GM18499 (cell line): ENCODE results near the gene MLANA.

ENCODE experiments used
- ATAC-seq: cut with Tn5 transposase; IDR thresholded peaks from one replicate; pipeline ENCODE4 v1.9.1; 2021; ENCODE audit warnings: moderate number of reproducible peaks; ENCODE audit not compliant: insufficient read depth, unreplicated experiment

MLANA gene

GRCh38 chr9:5896863-5897262 is 6.2 kb downstream of the MLANA start:
- ATAC-seq = no peak

DNA sequence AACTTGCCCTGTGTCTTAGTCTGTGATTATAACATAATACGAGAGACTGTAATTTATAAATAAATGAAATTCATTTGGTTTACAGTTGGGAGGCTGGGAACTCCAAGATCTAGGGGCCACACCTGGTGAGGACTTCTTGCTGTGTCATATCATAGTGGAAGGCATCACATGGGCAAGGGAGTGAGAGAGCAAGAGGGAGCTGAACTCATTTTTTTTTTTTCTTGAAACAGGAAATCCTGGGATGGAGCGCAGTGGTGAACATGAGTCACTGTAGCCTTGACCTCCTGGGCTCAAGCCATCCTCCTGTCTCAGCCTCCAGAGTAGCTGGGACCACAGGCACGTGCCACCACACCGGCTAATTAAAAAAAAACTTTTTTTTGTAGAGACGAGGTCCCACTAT is 7.2 kb downstream of the MLANA start:
- no peak for ATAC-seq

- ATAC-seq = no peak
These were observed 8.6 kb downstream of the MLANA start for GRCh38 chr9:5899292-5899691.

GRCh38 chr9:5900622-5901021 is 9.9 kb downstream of the MLANA start:
- ATAC-seq = no peak

DNA sequence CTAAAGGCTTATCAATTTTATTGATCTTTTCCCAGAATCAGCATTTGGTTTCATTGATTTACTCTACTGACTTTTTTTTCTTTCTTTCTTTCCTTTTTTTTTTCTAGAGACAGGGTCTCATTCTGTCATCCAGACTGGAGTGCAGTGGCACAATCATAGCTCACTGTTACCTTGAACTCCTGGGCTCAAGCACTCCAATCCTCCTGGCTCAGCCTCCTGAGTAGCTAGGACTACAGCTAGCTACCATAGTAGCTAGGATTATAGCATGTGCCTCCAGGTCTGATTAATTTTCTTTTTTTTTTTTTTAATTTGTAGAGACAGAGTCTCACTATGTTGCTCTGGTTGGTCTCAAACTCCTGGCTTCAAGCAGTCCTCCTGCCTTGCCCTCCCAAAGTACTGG is 11.7 kb downstream of the MLANA start:
- ATAC-seq = no peak

GRCh38 chr9:5908918-5909317 is 18.2 kb downstream of the MLANA start:
- ATAC-seq = no peak

DNA sequence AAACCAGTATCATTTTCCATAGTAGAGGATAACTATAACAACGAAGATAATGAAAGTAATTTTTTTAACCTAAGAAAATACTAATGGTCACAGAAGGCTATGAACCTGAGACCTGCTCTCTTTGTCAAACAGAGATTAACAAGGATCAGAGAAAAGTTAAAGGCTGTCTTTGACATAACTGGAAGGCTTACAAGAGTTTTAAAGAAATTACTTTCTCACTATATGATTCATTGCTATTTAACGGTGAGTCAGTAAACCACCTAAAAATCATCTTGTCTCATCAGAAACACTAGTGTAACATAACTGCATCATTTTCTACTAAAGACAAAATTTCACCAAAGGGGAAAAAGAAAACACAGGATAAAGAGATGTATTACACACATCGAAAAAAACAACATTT is 19.3 kb downstream of the MLANA start:
- no peak for ATAC-seq

DNA sequence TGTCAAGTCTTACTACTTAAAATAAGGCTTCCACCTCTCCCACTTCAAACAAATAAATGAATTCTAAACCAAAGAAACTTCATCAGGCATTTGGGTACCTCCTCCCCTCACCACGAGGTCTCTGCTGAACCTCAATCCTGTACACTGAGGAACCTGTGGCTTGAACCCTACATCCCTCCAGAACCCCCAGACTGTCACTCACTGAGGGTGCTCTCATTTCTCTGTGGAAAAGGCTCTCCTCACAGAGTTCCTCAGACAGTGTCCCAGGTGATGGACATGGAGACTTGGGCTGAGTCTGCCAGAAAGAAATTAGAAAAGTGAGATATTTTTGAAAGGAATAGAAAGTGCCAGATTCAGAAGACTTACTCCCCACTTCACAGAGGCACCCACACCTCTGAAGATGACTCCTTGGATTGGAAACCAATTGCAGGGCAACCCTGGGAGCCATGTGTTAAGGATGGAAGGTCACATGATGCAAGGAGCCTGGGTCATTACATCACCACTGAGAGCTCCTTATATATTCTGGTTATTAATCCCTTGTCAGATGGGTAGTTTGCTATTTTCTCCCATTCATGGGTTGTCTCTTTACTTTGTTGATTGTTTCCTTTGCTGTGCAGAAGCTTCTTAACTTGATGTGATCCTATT is 19.8 kb downstream of the MLANA start:
- no peak for ATAC-seq

DNA sequence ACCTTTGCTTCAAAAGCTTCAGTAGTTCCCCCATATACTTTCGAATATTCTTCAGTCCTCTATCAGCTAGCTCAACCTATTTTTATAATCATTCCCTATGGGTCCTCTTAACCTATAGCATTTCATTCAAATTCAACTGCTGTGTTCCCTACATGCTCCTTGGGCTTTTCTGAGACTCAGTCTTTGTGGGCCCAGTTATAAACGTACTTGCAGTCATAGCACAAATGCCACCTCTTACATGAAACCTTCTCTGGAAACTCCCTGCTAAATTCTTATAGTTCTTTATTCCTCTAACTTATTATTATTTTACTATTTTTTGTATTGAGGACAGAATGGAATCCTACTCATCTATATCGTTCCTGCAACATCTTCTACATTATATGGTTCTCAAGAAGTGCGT is 24.7 kb downstream of the MLANA start:
- ATAC-seq = no peak

GRCh38 chr9:5917273-5917672 is 26.6 kb downstream of the MLANA start:
- no peak for ATAC-seq

DNA sequence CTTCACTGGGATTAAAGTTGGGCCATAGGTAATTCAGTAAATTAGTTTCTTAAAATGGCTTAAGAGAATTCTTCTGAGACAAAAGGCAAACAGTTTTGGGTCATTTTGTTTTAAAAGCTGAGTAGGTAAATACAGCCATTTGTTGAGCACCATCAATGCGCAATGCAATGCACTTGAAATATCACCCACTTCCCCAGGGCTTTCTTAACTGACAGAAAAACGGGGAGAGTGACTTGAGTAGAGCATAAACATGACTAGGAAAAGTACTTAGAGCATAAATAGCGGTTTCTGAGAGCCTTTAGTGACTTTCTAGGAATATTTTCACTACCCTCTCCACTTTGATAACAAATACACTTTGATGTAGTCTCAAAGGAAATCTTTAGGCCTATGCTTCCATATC is 27.2 kb downstream of the MLANA start:
- ATAC-seq = no peak

GRCh38 chr9:5918460-5918859 is 27.8 kb downstream of the MLANA start:
- no peak for ATAC-seq

- ATAC-seq = peak; percentile 78
These were observed 30.2 kb downstream of the MLANA start for GRCh38 chr9:5920860-5921328.

DNA sequence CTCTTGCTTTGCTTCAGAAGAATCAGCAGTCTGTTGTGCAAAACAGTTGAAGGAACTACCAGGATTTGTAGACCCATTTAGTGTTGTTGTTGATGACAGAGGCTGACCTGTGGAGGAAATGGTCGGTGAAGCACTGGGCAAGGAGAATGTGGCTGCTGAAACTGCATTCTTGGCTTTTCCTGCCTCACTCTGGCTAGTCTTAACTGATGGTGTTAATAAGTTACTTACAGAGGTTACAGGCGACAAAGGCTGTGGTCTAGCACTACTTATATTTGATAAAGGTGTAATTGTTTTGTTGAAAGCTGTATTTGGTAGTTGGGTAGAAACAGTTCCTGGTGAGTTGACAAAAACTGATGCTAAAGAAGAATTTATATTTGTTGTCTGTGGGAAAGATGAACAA is 31.5 kb downstream of the MLANA start:
- ATAC-seq = no peak

DNA sequence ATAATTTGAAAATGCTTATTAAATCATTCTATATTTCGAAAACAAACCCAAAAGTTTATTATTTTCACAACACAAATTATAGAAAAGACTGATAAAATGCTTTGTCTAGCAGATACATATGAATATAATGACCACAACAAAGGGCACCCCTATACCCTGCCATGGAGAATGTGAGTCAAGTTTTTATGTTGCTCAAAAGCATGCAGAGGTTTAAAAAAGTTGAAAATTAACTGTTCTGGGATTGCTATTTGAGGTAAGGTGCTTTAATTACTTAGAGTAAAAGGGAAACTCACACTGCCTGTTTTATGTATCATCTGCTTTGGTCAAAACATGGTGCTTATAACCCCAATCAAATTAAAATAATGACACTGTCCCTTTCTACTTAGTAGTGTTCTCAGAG is 41.0 kb downstream of the MLANA start:
- ATAC-seq = no peak

DNA sequence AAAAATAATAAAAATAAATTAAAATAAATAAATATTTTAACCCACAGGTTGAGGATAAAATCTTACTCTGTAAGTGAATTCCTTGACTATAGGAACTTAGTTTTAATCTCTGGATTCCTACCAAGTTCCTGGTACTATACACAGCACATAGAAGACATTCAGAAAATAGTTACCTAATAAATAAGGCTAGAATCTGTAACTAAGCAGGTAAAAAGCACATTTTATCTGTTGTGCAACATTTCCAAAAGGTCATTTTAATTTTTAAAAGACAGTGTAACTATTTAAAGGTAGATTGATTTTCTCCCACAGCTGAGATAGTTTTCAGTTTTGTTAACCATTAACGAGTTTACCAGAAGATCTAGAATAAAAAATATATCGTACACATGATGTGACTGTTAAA is 47.8 kb downstream of the MLANA start:
- ATAC-seq = no peak

DNA sequence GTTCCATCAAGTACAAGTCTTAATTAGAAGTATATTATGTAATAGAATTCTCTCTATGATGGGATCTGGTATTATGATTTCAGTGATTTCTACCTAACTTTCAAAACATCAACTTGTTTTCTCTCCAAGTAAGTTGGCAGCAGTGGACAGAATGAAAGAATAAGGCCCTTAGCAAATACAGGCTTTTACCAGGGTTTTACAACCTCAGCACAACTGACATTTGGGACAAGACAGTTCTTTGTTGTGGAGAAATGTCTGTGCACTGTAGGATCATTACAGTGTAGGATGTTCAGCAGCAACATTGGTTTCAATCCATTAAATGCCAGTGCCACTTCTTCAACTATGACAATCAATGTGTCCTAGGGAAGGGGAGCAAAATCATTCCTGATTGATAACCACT is 48.8 kb downstream of the MLANA start:
- ATAC-seq = no peak

- ATAC-seq = no peak
These were observed 50.5 kb downstream of the MLANA start for GRCh38 chr9:5941214-5941613.

DNA sequence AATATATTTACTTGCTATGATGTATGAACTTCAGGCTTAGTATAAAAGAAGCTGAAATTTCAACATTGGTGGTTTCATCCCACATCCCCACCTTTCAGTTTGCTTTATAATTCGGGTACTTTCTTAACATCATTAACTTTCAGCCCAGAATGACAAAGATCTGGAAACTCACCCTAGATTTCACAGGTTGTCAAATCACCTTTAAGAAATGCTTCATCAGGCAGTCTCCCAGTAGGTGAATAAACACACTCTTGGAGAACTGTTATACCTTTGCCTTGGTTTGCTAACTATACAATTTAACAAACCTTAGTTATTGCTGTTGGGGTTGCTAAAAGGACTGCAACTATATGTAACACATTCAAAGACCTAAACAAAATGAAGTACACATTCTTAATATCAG is 54.4 kb downstream of the MLANA start:
- ATAC-seq = no peak

DNA sequence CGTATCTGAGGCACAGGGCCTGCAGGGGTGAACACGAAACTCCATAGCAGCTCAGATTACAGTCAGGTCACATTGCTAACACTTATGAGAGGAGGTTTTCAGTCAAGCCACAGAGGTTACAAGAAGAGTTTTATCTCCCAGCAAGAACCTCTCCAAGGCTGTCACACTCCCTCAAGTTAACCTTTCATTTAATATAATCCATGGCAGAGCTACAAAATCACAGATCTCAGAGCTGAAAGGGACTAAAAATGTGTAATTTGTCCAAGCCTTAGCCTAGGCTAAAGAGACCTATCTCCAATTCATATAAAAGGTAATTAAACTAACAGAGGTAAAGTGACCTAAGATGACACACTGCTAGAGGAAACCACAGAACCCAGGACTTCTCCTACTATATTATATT is 57.2 kb downstream of the MLANA start:
- ATAC-seq = no peak

DNA sequence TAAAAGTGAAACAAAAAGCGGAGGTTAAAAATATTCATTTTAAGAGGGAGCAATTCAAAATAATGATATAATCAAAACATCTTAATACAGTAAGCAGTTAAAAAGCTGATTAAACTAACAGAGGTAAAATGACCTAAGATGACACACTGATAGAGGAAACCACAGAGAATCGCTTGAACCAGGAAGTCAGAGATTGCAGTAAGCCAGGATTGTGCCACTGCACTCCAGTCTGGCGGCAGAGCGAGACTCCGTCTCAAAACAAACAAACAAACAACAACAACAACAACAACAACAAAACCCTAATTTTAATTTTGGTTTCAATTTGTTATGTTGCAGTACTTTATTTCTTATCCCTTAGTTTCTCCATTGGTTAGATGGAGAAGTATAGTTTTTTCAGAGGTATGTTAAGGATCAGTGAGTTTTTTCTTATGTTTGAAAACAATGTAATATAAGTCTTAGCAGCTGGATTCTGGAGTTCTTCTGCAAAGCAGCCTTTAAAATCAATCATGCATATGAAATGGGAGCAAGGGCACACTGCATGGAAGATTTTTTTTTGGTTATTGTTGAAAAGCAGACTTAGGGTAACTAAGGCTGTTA is 58.5 kb downstream of the MLANA start:
- ATAC-seq = peak; percentile 82

DNA sequence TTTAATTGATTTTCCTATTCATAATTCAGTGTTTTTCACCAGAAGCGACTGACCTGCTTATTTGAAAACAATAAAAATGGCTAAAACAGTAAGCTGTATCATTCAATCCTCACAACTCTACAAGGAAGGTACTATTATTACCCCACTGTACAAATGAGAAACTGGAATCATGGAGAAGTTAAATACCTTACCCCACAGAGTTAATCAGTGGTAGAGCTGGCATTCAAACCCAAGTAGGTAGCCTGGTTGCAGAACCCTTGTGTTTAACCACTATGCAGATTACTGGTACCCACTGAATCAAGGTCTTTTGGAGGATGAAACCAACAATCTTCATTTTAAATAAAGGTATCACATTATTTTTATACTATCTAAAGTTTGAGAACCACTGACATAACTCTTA is 59.6 kb downstream of the MLANA start:
- ATAC-seq = no peak
